ENCODE data around the gene RNU6-1. TPM values are rescaled to one million over a fixed set of nuclear protein-coding genes. Genes with fewer than 3 reads are reported as not detected.

Gene RNU6-1
- total RNA-seq, 1 experiment from 2014 or later = not detected

GRCh38 chr15:67870868-67871408 lies 31.1 kb upstream of the RNU6-1 start:
- DNase-seq (ENCODE audit: low read depth in 1 of 2, low spot score in 2 of 2) = no peak
- Histone ChIP-seq H3K36me3 (no peaks in the 10 kb centered on the region), H3K9me3 (replicated peaks) (no peaks in the 10 kb centered on the region), H3K27me3 (replicated peaks) (no peaks in the 10 kb centered on the region), H3K27ac (no peak overlapping the region), H3K4me1 (replicated peaks) (no peaks in the 10 kb centered on the region), H3K4me3 (no peak overlapping the region)

GRCh38 chr15:67869701-67870100 lies 29.9 kb upstream of the RNU6-1 start:
- Histone ChIP-seq H3K27ac (no peak overlapping the region), H3K4me3 (no peak overlapping the region), H3K27me3 (replicated peaks) (no peaks in the 10 kb centered on the region), H3K9me3 (replicated peaks) (no peaks in the 10 kb centered on the region), H3K36me3 (no peaks in the 10 kb centered on the region), H3K4me1 (replicated peaks) (no peaks in the 10 kb centered on the region)
- no peak for DNase-seq (ENCODE audit: low read depth in 1 of 2, low spot score in 2 of 2)

- peaks cover 6% of the 10 kb centered on the region for H3K4me1 ChIP-seq (replicated peaks)
- no peak overlapping the region for H3K27ac ChIP-seq
- no peak overlapping the region for H3K4me3 ChIP-seq
- no peaks in the 10 kb centered on the region for H3K9me3 ChIP-seq (replicated peaks)
- no peaks in the 10 kb centered on the region for H3K36me3 ChIP-seq
- DNase-seq (ENCODE audit: low read depth in 1 of 2, low spot score in 2 of 2) = no peak
- H3K27me3 ChIP-seq (replicated peaks) = no peaks in the 10 kb centered on the region
These were observed 25.9 kb upstream of the RNU6-1 start for GRCh38 chr15:67865766-67866165.

- Histone ChIP-seq H3K27me3 (replicated peaks) (no peaks in the 10 kb centered on the region), H3K27ac (no peak overlapping the region), H3K4me1 (replicated peaks) (peaks cover 6% of the 10 kb centered on the region), H3K9me3 (replicated peaks) (no peaks in the 10 kb centered on the region), H3K36me3 (no peaks in the 10 kb centered on the region), H3K4me3 (no peak overlapping the region)
- no peak for DNase-seq (ENCODE audit: low read depth in 1 of 2, low spot score in 2 of 2)
These were observed 25.5 kb upstream of the RNU6-1 start for GRCh38 chr15:67865331-67865730.

GRCh38 chr15:67863442-67863987 lies 23.7 kb upstream of the RNU6-1 start:
- H3K4me3 ChIP-seq = peak overlapping the region; percentile 28
- peaks cover 6% of the 10 kb centered on the region for H3K4me1 ChIP-seq (replicated peaks)
- H3K27ac ChIP-seq = no peak overlapping the region
- H3K36me3 ChIP-seq = no peaks in the 10 kb centered on the region
- DNase-seq (ENCODE audit: low read depth in 1 of 2, low spot score in 2 of 2) = peak; percentile 79 to 83
- H3K27me3 ChIP-seq (replicated peaks) = no peaks in the 10 kb centered on the region
- H3K9me3 ChIP-seq (replicated peaks) = no peaks in the 10 kb centered on the region

- H3K9me3 ChIP-seq (replicated peaks) = no peaks in the 10 kb centered on the region
- no peak for DNase-seq (ENCODE audit: low read depth in 1 of 2, low spot score in 2 of 2)
- no peaks in the 10 kb centered on the region for H3K27me3 ChIP-seq (replicated peaks)
- no peak overlapping the region for H3K4me3 ChIP-seq
- H3K4me1 ChIP-seq (replicated peaks) = peaks cover 6% of the 10 kb centered on the region
- H3K27ac ChIP-seq = no peak overlapping the region
- no peaks in the 10 kb centered on the region for H3K36me3 ChIP-seq
These were observed 23.1 kb upstream of the RNU6-1 start for GRCh38 chr15:67862750-67863441.

- H3K4me1 ChIP-seq (replicated peaks) = peaks cover 6% of the 10 kb centered on the region
- H3K4me3 ChIP-seq = no peak overlapping the region
These were observed 22.1 kb upstream of the RNU6-1 start for GRCh38 chr15:67861983-67862382.

GRCh38 chr15:67859331-67859946 lies 19.6 kb upstream of the RNU6-1 start:
- no peak overlapping the region for H3K27ac ChIP-seq
- peaks cover 6% of the 10 kb centered on the region for H3K4me1 ChIP-seq (replicated peaks)
- no peaks in the 10 kb centered on the region for H3K27me3 ChIP-seq (replicated peaks)
- DNase-seq (ENCODE audit: low read depth in 1 of 2, low spot score in 2 of 2) = no peak
- no peak overlapping the region for H3K4me3 ChIP-seq
- no peaks in the 10 kb centered on the region for H3K36me3 ChIP-seq
- no peaks in the 10 kb centered on the region for H3K9me3 ChIP-seq (replicated peaks)

More at GRCh38 chr15:67861983-67862382, 22.1 kb upstream of the RNU6-1 start:
- H3K27ac ChIP-seq = no peak overlapping the region
- no peaks in the 10 kb centered on the region for H3K36me3 ChIP-seq
- H3K9me3 ChIP-seq (replicated peaks) = no peaks in the 10 kb centered on the region
- no peaks in the 10 kb centered on the region for H3K27me3 ChIP-seq (replicated peaks)
- no peak for DNase-seq (ENCODE audit: low read depth in 1 of 2, low spot score in 2 of 2)

GRCh38 chr15:67857220-67857619 lies 17.4 kb upstream of the RNU6-1 start:
- Histone ChIP-seq H3K36me3 (no peaks in the 10 kb centered on the region), H3K9me3 (replicated peaks) (no peaks in the 10 kb centered on the region), H3K27me3 (replicated peaks) (no peaks in the 10 kb centered on the region), H3K4me1 (replicated peaks) (no peaks in the 10 kb centered on the region), H3K4me3 (no peak overlapping the region), H3K27ac (no peak overlapping the region)
- DNase-seq (ENCODE audit: low read depth in 1 of 2, low spot score in 2 of 2) = no peak

- no peak for DNase-seq (ENCODE audit: low read depth in 1 of 2, low spot score in 2 of 2)
- Histone ChIP-seq H3K9me3 (replicated peaks) (no peaks in the 10 kb centered on the region), H3K27me3 (replicated peaks) (no peaks in the 10 kb centered on the region), H3K4me1 (replicated peaks) (no peaks in the 10 kb centered on the region), H3K27ac (no peak overlapping the region), H3K36me3 (no peaks in the 10 kb centered on the region), H3K4me3 (no peak overlapping the region)
These were observed 16.0 kb upstream of the RNU6-1 start for GRCh38 chr15:67855842-67856241.

- H3K4me1 ChIP-seq (replicated peaks) = no peaks in the 10 kb centered on the region
- H3K27ac ChIP-seq = no peak overlapping the region
- H3K36me3 ChIP-seq = no peaks in the 10 kb centered on the region
- no peaks in the 10 kb centered on the region for H3K27me3 ChIP-seq (replicated peaks)
- no peak overlapping the region for H3K4me3 ChIP-seq
- DNase-seq (ENCODE audit: low read depth in 1 of 2, low spot score in 2 of 2) = no peak
- H3K9me3 ChIP-seq (replicated peaks) = peaks cover 5% of the 10 kb centered on the region; the same call in 1 of the 2 replicates
These were observed 14.5 kb upstream of the RNU6-1 start for GRCh38 chr15:67854358-67854757.

GRCh38 chr15:67853454-67853853 lies 13.6 kb upstream of the RNU6-1 start:
- Histone ChIP-seq H3K4me3 (no peak overlapping the region), H3K4me1 (replicated peaks) (no peaks in the 10 kb centered on the region)
- DNase-seq (ENCODE audit: low read depth in 1 of 2, low spot score in 2 of 2) = no peak

GRCh38 chr15:67852418-67852817 lies 12.6 kb upstream of the RNU6-1 start:
- no peak for DNase-seq (ENCODE audit: low read depth in 1 of 2, low spot score in 2 of 2)
- peaks cover 5% of the 10 kb centered on the region; the same call in 1 of the 2 replicates for H3K9me3 ChIP-seq (replicated peaks)
- no peak overlapping the region for H3K4me3 ChIP-seq
- no peaks in the 10 kb centered on the region for H3K36me3 ChIP-seq
- no peaks in the 10 kb centered on the region for H3K27me3 ChIP-seq (replicated peaks)
- no peaks in the 10 kb centered on the region for H3K4me1 ChIP-seq (replicated peaks)
- H3K27ac ChIP-seq = no peak overlapping the region

More at GRCh38 chr15:67853454-67853853, 13.6 kb upstream of the RNU6-1 start:
- H3K9me3 ChIP-seq (replicated peaks) = peaks cover 5% of the 10 kb centered on the region; the same call in 1 of the 2 replicates
- H3K36me3 ChIP-seq = no peaks in the 10 kb centered on the region
- no peak overlapping the region for H3K27ac ChIP-seq
- H3K27me3 ChIP-seq (replicated peaks) = no peaks in the 10 kb centered on the region

- DNase-seq (ENCODE audit: low read depth in 1 of 2, low spot score in 2 of 2) = no peak
- H3K27me3 ChIP-seq (replicated peaks) = no peaks in the 10 kb centered on the region
- no peaks in the 10 kb centered on the region for H3K4me1 ChIP-seq (replicated peaks)
- no peaks in the 10 kb centered on the region for H3K36me3 ChIP-seq
- no peak overlapping the region for H3K27ac ChIP-seq
- no peak overlapping the region for H3K4me3 ChIP-seq
- H3K9me3 ChIP-seq (replicated peaks) = peaks cover 5% of the 10 kb centered on the region; the same call in 1 of the 2 replicates
These were observed 11.2 kb upstream of the RNU6-1 start for GRCh38 chr15:67850994-67851571.
